GM12878 (cell line): ENCODE data around the gene DMAC2. TPM values are rescaled to one million over a fixed set of nuclear protein-coding genes. Genes with fewer than 3 reads are reported as not detected.

Experiments
- CTCF ChIP-seq, 3 experiments: IDR thresholded peaks in 2 of 3; conservative IDR thresholded peaks in 1 of 3; 2 replicates each; pipeline ENCODE4 v1.5.1; 2011; ENCODE audit warnings: low read depth in 3 of 3, low read length in 3 of 3, mild to moderate bottlenecking in 3 of 3, control low read depth in 2 of 3, moderate library complexity in 2 of 3, inconsistent platforms in 1 of 3, mixed read lengths in 1 of 3; ENCODE audit not compliant: control insufficient read depth in 2 of 3, insufficient read depth in 1 of 3; ENCODE audit errors: extremely low read depth in 1 of 3
- EGR1 ChIP-seq, 2 experiments: IDR thresholded peaks; 1 replicate in 1 of 2; 2 replicates in 1 of 2; pipeline ENCODE4 v1.6.1; 2011 to 2012; ENCODE audit warnings: low read depth in 2 of 2, low read length in 2 of 2, borderline replicate concordance in 1 of 2, mild to moderate bottlenecking in 1 of 2, moderate library complexity in 1 of 2
- HDAC2 ChIP-seq: fragments of 200-600 bp; sonication (generic); IDR thresholded peaks from 2 replicates; pipeline ENCODE4 v1.6.1; 2017
- MYC ChIP-seq: IDR thresholded peaks from 2 replicates; pipeline ENCODE4 v1.6.1; 2011; ENCODE audit warnings: mild to moderate bottlenecking, low read length, moderate library complexity, inconsistent platforms; ENCODE audit not compliant: insufficient read depth, insufficient replicate concordance, insufficient read length, severe bottlenecking
- NKRF ChIP-seq: fragments of 450-650 bp; conservative IDR thresholded peaks from 2 replicates; pipeline ENCODE4 v1.6.1; 2017; ENCODE audit warnings: mild to moderate bottlenecking, moderate library complexity
- PAX8 ChIP-seq: fragments of 450-650 bp; IDR thresholded peaks from 2 replicates; pipeline ENCODE4 v1.6.1; 2017; ENCODE audit warnings: mild to moderate bottlenecking, moderate library complexity
- SKIL ChIP-seq: fragments of 450-650 bp; IDR thresholded peaks from 2 replicates; pipeline ENCODE4 v1.6.1; 2017; ENCODE audit warnings: mild to moderate bottlenecking, low read depth, inconsistent platforms; ENCODE audit not compliant: poor library complexity, severe bottlenecking
- TBL1XR1 ChIP-seq: IDR thresholded peaks from 2 replicates; pipeline ENCODE4 v1.6.1; 2012; ENCODE audit warnings: low read depth, low read length, improper control_type of control experiment
- ZNF274 ChIP-seq: IDR thresholded peaks from one replicate; pipeline ENCODE4 v1.8.0; 2011; ENCODE audit not compliant: insufficient read length, insufficient read depth
- polyA plus RNA-seq, 11 experiments: library from polyadenylated mRNA; depleted of rRNA in 4 of 11; unstranded in 6 of 11; stranded (reverse) in 5 of 11; fragments of >200 nt; fragmentation: Nextera tagmentation in 4 of 11; fragmentation: Illumina TruSeq in 1 of 11; extraction: Ambion mirVana in 4 of 11; extraction: Trizol in 1 of 11; gene quantifications; 1 replicate in 1 of 11; 2 replicates in 10 of 11; pipeline versions ENCODE4 v1.2.1 to v1.2.3, GENCODE V29; 2011 to 2016; ENCODE audit warnings: inconsistent platforms in 2 of 11, missing spikeins in 2 of 11, low read depth in 1 of 11
- total RNA-seq, 4 experiments: library from RNA; depleted of rRNA in 3 of 4; stranded (reverse); fragments of >200 nt in 3 of 4; fragmentation: Illumina TruSeq in 1 of 4; extraction: Trizol in 1 of 4; gene quantifications; 2 replicates each; pipeline versions ENCODE4 v1.2.1 to v1.2.3, GENCODE V29; 2013 to 2021

The DMAC2 gene
- total and polyA plus RNA-seq, 10 of the 15 experiments (the other 5 are each of a cell fraction or from before 2014, with no cell fraction given) = 10.8 to 57.2 (median 42.7) TPM

- no peak; the same call in 1 of the 2 replicates for TF ChIP-seq TBL1XR1
- peak; percentile 69; the same call in 1 of the 2 replicates for TF ChIP-seq PAX8
- no peak for TF ChIP-seq HDAC2
- TF ChIP-seq NKRF = peak; percentile 98
- peak; percentile 93 for TF ChIP-seq SKIL
- peak; percentile 97 for TF ChIP-seq MYC
- TF ChIP-seq CTCF (IDR thresholded peaks at IDR 0.05 in 2 of 3, conservative IDR thresholded peaks at IDR 0.05 in 1 of 3; ENCODE audit: control insufficient read depth in 2 of 3, extremely low read depth in 1 of 3, insufficient read depth in 1 of 3, low read depth in 3 of 3, low read length in 3 of 3) = no peak
- TF ChIP-seq EGR1 (IDR thresholded peaks at IDR 0.05; ENCODE audit: borderline replicate concordance in 1 of 2, low read depth in 2 of 2, low read length in 2 of 2) = no peak
- no peak for TF ChIP-seq ZNF274
Measured at GRCh38 chr19:41397086-41398049, 42.3 kb downstream of the DMAC2 start, which contains the start of the genes BCKDHA and EXOSC5 (continued).
